Measurements from ENCODE around the gene TP63. TPM values are rescaled to one million over a fixed set of nuclear protein-coding genes. Genes with fewer than 3 reads are reported as not detected.

TP63 gene
- polyA plus RNA-seq, 2 of the 4 experiments (the other 2 are of a cell fraction) = 1.5 to 5.4 TPM

GRCh38 chr3:189638276-189639031 is 7.3 kb downstream of the TP63 start:
- 58% methylated on average over 4 of the region's 4 CpGs for WGBS (ENCODE audit: missing lambda C conversion rate)
- Histone ChIP-seq H3K9me3 (no peaks in the 10 kb centered on the region), H3K27ac (no peak overlapping the region), H3K4me2 (no peak overlapping the region), H3K4me3 (no peak overlapping the region), H3K4me1 (no peaks in the 10 kb centered on the region)
- no peak for FAIRE-seq
- ChIA-PET POLR2A (no interaction called here), CTCF (no interaction called here)
- ATAC-seq = no peak
- DNase-seq (ENCODE audit: low read depth in 1 of 2, low spot score in 1 of 2) = no peak
- TF ChIP-seq PHF8 (IDR thresholded peaks at IDR 0.05; ENCODE audit: borderline replicate concordance, low read depth) (no peak), MAFK (IDR thresholded peaks at IDR 0.05; ENCODE audit: partially characterized antibody) (peak; percentile 74)

DNA sequence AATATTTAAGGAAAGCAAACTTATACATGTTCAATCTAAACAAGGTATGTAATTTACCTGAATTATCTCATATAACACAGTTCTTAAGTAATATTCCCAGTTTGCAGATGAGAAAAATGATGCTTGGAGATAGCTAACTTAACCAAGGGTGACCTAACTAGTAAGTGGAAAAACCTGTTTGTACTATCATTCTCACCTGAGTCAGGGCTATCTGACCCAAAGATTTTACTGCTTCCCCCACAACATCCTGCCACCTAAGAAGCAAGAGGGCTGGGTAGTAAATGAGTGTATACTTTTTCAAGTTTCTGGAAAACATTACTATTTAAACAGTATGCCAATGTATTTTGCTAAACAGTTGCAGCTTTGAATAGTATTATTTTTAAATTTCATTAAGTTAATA is 10.6 kb downstream of the TP63 start:
- FAIRE-seq = no peak
- POLR2A ChIA-PET = no interaction called here
- TF ChIP-seq, protein P1, sequence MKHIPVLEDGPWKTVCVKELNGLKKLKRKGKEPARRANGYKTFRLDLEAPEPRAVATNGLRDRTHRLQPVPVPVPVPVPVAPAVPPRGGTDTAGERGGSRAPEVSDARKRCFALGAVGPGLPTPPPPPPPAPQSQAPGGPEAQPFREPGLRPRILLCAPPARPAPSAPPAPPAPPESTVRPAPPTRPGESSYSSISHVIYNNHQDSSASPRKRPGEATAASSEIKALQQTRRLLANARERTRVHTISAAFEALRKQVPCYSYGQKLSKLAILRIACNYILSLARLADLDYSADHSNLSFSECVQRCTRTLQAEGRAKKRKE (CRISPR knock-in tag; IDR thresholded peaks at IDR 0.05; ENCODE audit: low read depth) = no peak
- TF ChIP-seq CHD4 (IDR thresholded peaks at IDR 0.05; ENCODE audit: borderline replicate concordance) = no peak
- TF ChIP-seq PHF8 (IDR thresholded peaks at IDR 0.05; ENCODE audit: borderline replicate concordance, low read depth) = no peak
- no peak for TF ChIP-seq GATA3 (IDR thresholded peaks at IDR 0.05; ENCODE audit: borderline replicate concordance)
- no peak for TF ChIP-seq MAX (IDR thresholded peaks at IDR 0.05)
- TF ChIP-seq RAD21 (conservative IDR thresholded peaks at IDR 0.05 in 1 of 2, IDR thresholded peaks at IDR 0.05 in 1 of 2) = no peak
- TF ChIP-seq CEBPB (IDR thresholded peaks at IDR 0.05) = no peak
- TF ChIP-seq ZC3H11A (IDR thresholded peaks at IDR 0.05) = no peak
- TF ChIP-seq CBX8 (IDR thresholded peaks at IDR 0.05) = no peak
- TF ChIP-seq CHD2 (IDR thresholded peaks at IDR 0.05; ENCODE audit: low read length, partially characterized antibody) = no peak
- TF ChIP-seq RCOR1 (IDR thresholded peaks at IDR 0.05; ENCODE audit: low read depth, low read length) = no peak
- TF ChIP-seq NPAS2 (CRISPR knock-in tag; IDR thresholded peaks at IDR 0.05; ENCODE audit: borderline replicate concordance) = no peak
- no peak for TF ChIP-seq EP300 (IDR thresholded peaks at IDR 0.05)
- TF ChIP-seq FOSL2 (IDR thresholded peaks at IDR 0.05) = no peak
- no peak for TF ChIP-seq FOSL2 (CRISPR knock-in tag; IDR thresholded peaks at IDR 0.05)
- no peak for TF ChIP-seq KDM1A (IDR thresholded peaks at IDR 0.05; ENCODE audit: low read depth)
- CTCF ChIA-PET = no interaction called here
- no peak overlapping the region for H3K27ac ChIP-seq
- H3K9me3 ChIP-seq = no peaks in the 10 kb centered on the region
- DNase-seq (ENCODE audit: low read depth in 1 of 2, low spot score in 1 of 2) = no peak
- H3K4me3 ChIP-seq = no peak overlapping the region
- ATAC-seq = no peak
- H3K4me1 ChIP-seq = no peaks in the 10 kb centered on the region
- H3K4me2 ChIP-seq = no peak overlapping the region

DNA sequence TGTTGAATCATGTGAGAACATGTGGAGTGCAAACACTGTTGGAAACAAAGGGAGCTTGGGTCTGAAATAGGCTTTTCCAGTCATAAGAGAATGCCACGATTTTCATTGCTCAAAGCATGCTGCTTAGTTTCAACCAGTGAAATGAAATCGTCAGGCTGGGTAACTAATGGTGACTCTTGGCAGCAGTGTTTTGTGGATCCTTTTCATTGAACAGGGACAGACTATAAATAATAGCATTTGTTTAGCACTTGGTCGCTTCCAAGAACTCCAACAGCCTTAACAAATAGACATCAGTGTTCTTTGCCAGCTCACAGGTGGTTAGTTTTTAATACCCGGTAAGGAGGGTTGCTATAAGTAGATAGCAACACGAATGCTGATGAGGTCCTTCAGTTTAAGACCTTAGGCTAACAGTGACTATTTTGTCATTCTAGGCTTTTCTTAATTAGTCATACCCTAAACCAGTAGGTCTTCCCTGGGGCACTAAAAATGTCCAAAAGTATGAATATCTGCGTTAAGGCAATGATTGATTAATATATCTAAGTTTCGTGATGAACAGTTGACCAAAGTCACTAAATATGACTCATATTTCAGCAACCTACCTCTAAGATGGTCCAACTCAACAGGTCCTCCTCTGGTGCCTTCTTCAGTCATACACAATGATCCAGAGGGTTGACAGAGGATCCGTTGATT is 15.8 kb downstream of the TP63 start:
- TF ChIP-seq HOXB5 (CRISPR knock-in tag; IDR thresholded peaks at IDR 0.05) = no peak
- TF ChIP-seq CHD2 (IDR thresholded peaks at IDR 0.05; ENCODE audit: low read length, partially characterized antibody) = no peak
- TF ChIP-seq SMC3 (IDR thresholded peaks at IDR 0.05) = no peak
- no peak for TF ChIP-seq FOSL2 (IDR thresholded peaks at IDR 0.05)
- TF ChIP-seq FOSL2 (CRISPR knock-in tag; IDR thresholded peaks at IDR 0.05) = peak; percentile 9; the same call in 1 of the 2 replicates
- Histone ChIP-seq H3K4me1 (no peaks in the 10 kb centered on the region), H3K4me3 (no peak overlapping the region), H3K27ac (no peak overlapping the region), H3K4me2 (no peak overlapping the region), H3K9me3 (no peaks in the 10 kb centered on the region)
- ChIA-PET CTCF (no interaction called here), POLR2A (no interaction called here)
- no peak for FAIRE-seq
- WGBS (ENCODE audit: missing lambda C conversion rate) = 89% methylated on average over 8 of the region's 8 CpGs
- no peak for ATAC-seq
- no peak for DNase-seq (ENCODE audit: low read depth in 1 of 2, low spot score in 1 of 2)

GRCh38 chr3:189652042-189652441 is 20.9 kb downstream of the TP63 start:
- no peaks in the 10 kb centered on the region for H3K4me1 ChIP-seq
- H3K4me2 ChIP-seq = no peak overlapping the region
- TF ChIP-seq HOXA7 (CRISPR knock-in tag; IDR thresholded peaks at IDR 0.05) = no peak
- TF ChIP-seq RAD21 (conservative IDR thresholded peaks at IDR 0.05 in 1 of 2, IDR thresholded peaks at IDR 0.05 in 1 of 2) = peak in 1 of 2 experiments; percentile 26; a peak in 1 of 5 replicates
- CTCF ChIA-PET = interaction anchor here (0.8 to 1.4 kb wide), 3 partner anchors 19 to 379 kb away, joined by 3 read pairs; no protein-coding TSS in a partner anchor
- ATAC-seq = no peak
- DNase-seq (ENCODE audit: low read depth in 1 of 2, low spot score in 1 of 2) = peak in 1 of 2 experiments; percentile 16
- H3K4me3 ChIP-seq = no peak overlapping the region
- POLR2A ChIA-PET = no interaction called here
- 86% methylated on average over 1 of the region's 1 CpG for WGBS (ENCODE audit: missing lambda C conversion rate)
- peaks cover 10% of the 10 kb centered on the region; the same call in 2 of the 3 replicates for H3K9me3 ChIP-seq
- no peak for FAIRE-seq
- H3K27ac ChIP-seq = no peak overlapping the region; a peak in 1 of 6 replicates

All from A549 (cell line).